ENCODE data around the gene TERB1.
"Not testable (repeated sequence)": the region's sequence is repeated elsewhere in the genome, so short reads cannot be mapped to it uniquely, and the experiment has no call there.

Gene TERB1

GRCh38 chr16:66824006-66824405 is 22.6 kb upstream of the TERB1 start:
- no peak for DNase-seq

GRCh38 chr16:66814734-66815133 is 13.3 kb upstream of the TERB1 start:
- DNase-seq = no peak

- DNase-seq = no peak
Measured at GRCh38 chr16:66811043-66811442, 9.7 kb upstream of the TERB1 start.

- no peak for DNase-seq
Measured at GRCh38 chr16:66810391-66810790, 9.0 kb upstream of the TERB1 start.

GRCh38 chr16:66809765-66810164 is 8.4 kb upstream of the TERB1 start:
- no peak for DNase-seq

- DNase-seq = no peak
Measured at GRCh38 chr16:66802159-66802558, 775 bp upstream of the TERB1 start.

- DNase-seq = no peak
Measured at GRCh38 chr16:66800856-66801255, 528 bp downstream of the TERB1 start.

- no peak for DNase-seq
Measured at GRCh38 chr16:66798161-66798560, 3.2 kb downstream of the TERB1 start.

GRCh38 chr16:66793984-66794383 is 7.4 kb downstream of the TERB1 start:
- not testable (repeated sequence) for DNase-seq

- no peak for DNase-seq
Measured at GRCh38 chr16:66790130-66790733, 11.2 kb downstream of the TERB1 start.

GRCh38 chr16:66787427-66787826 is 14.0 kb downstream of the TERB1 start:
- no peak for DNase-seq

- DNase-seq = no peak
Measured at GRCh38 chr16:66786551-66786950, 14.8 kb downstream of the TERB1 start.

- DNase-seq = no peak
Measured at GRCh38 chr16:66776457-66776856, 24.9 kb downstream of the TERB1 start.

- DNase-seq = no peak
Measured at GRCh38 chr16:66774981-66775380, 26.4 kb downstream of the TERB1 start.

GRCh38 chr16:66758086-66758485 is 43.3 kb downstream of the TERB1 start:
- DNase-seq = no peak

- DNase-seq = no peak
Measured at GRCh38 chr16:66754819-66755218, 46.6 kb downstream of the TERB1 start.

- DNase-seq = no peak
Measured at GRCh38 chr16:66754211-66754610, 47.2 kb downstream of the TERB1 start.

- DNase-seq = no peak
Measured at GRCh38 chr16:66752958-66753357, 48.4 kb downstream of the TERB1 start.

- no peak for DNase-seq
Measured at GRCh38 chr16:66752379-66752778, 49.0 kb downstream of the TERB1 start.

- DNase-seq = no peak
Measured at GRCh38 chr16:66751992-66752322, 49.4 kb downstream of the TERB1 start.

- DNase-seq = peak; percentile 77
Measured at GRCh38 chr16:66751303-66751991, 49.9 kb downstream of the TERB1 start, which contains the start of gene DYNC1LI2. Gene DYNC1LI2 (minus strand): TSS chr16:66751609. CDS start chr16:66751591, 18 bp downstream.

GRCh38 chr16:66751053-66751302 is 50.4 kb downstream of the TERB1 start:
- no peak for DNase-seq

- no peak for DNase-seq
Measured at GRCh38 chr16:66750279-66751052, 50.9 kb downstream of the TERB1 start.

GRCh38 chr16:66746682-66747081 is 54.7 kb downstream of the TERB1 start:
- no peak for DNase-seq
